Suppressor macrophage treated with lipopolysaccharide for 4 hours (primary cell): ENCODE measurements around the gene FLT1.

Experiments used
- DNase-seq: peaks from one replicate; pipeline ENCODE4 v3.0.0-alpha.2; 2020

Gene FLT1

GRCh38 chr13:28494778-28495537 is at the start of gene FLT1:
Gene FLT1, minus strand, starts transcription at chr13:28495128. Its CDS starts 285 bp downstream, at chr13:28494843.
- peak; percentile 64 for DNase-seq

DNA sequence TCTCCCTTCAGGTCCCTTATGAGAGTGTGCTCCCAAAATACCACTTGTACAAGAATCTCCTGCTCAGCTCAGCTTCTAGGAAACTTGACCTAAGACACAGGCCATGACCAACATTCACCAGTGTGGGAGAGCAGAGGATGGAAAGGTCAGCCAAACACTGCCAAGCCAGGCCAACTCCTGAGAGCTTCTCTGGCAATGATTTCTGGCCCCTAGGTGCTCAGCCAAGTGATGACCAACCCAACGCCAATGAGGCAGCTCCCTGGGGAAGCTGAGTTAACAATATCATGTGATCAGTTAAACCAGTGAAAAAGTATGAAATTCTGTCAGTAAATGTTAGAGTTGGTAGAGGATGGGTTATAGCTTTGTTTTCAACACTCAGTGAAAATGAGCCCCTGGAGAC is 49.1 kb upstream of the FLT1 start:
- DNase-seq: no peak

GRCh38 chr13:28542804-28543203 is 47.9 kb upstream of the FLT1 start:
- no peak for DNase-seq

- no peak for DNase-seq
Observed at GRCh38 chr13:28541966-28542365, 47.0 kb upstream of the FLT1 start.

GRCh38 chr13:28540612-28541011 is 45.7 kb upstream of the FLT1 start:
- DNase-seq: no peak

GRCh38 chr13:28539625-28540286 is 44.8 kb upstream of the FLT1 start:
- DNase-seq: no peak

DNA sequence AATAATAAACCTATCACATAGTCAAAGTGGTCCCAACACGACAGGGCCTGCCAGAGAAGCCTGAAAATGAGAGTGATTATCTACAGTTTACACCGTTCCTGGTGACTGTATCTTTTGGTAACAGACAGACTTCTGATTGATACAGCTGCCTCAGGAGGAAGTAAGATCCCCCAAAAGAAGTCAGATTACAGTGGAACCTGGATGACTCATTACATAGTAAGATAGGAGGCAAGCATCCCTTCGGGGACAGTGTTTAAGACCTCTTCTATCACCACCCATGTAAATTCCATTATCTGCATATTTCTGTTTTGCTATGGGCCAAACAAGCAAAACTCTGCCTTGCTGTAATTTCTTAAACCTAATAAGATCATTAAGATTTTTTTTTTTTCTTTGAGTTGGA is 44.0 kb upstream of the FLT1 start:
- no peak for DNase-seq

DNA sequence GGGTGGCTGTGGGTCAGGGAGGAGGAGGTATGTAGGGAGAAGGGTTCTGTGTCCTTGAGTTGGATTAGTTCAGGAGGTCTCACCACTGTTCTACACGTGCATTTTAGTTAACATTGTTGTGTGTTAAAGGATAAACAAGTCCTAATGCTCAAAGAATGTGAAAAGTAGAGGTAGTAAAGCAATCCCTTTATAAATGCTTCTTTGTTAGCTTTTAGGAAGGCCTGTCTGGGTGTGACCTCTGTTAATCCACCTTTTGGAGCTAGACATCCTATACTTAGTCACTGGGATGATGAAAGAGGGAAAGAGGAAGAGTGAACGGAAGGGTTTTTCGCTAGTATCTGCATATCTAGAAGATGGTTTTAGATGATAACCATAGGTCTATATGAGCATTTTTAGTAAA is 42.2 kb upstream of the FLT1 start:
- peak; percentile 44 for DNase-seq

DNA sequence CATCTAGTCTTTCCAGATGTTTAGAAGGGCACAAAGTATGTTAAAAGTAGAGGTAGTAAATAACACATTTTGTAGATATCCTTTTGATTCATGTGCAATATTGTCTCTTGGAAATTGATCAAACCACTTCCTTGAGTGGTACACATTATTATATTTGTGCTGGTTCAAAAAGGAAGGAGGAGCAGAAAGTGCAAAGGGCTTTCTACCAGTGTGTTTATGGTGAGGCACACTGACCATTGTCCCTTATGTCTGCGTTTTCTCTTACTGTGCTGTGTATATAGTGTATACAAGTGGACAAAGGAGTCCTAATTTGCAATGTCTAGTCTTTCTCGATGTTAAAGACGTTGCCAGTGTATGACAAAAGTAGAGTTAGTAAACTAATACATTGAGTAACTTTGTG is 41.4 kb upstream of the FLT1 start:
- DNase-seq: no peak

DNA sequence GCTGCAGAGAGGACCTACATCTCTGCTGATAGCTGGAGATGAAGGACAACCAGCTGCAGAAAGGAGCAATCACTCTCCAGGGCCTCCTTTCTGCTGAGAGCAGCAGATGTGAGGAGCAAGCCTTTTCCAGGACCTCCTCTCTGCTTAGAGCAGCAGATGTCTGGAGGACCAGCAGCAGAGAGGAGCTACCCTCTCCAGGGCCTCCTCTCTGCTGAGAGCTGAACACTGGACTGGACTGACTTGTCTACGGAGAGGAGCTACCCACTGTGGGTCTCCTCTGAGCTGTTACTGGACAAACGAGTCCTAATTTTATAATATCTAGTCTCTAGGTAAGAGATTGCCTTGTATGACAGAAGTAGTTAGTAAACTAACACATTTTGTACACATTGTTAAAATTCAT is 40.8 kb upstream of the FLT1 start:
- DNase-seq: no peak

- no peak for DNase-seq
Observed at GRCh38 chr13:28534801-28535200, 39.9 kb upstream of the FLT1 start.

DNA sequence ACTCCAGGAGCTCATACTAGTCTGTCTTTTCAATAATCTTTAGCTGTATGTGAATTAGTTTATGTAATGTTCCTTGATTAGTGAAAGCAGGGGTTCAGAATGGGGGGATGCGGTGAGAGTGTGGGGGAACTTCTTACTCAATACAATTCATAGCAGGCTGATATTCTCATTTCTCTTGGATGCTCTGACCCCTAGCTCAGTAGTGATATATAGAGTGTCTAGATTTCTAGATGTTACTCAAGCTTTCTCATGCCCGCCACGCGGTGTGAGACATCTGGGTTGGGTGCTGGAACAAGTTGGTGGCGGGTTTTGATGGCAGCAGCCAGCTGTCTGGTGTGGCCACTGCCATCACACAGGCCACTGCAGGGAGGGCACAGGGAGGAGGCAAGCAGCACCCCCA is 39.3 kb upstream of the FLT1 start:
- DNase-seq: no peak

GRCh38 chr13:28533441-28534166 is 38.7 kb upstream of the FLT1 start:
- DNase-seq: no peak

DNA sequence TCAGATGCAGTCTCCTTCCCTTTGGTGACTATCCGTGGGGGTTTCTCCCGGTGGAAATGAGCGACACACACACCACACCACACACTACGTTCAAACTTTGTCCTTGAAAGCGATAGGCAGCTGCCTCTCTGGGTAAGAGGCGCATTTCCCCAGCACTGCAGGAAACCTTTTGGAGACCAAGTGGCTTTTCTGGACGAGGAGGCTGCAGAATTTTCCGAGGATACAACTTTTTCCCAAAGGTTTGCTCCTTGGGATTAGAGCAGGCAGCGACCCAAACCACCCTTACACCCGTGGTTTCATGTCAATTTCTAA is 38.2 kb upstream of the FLT1 start:
- DNase-seq: no peak

DNA sequence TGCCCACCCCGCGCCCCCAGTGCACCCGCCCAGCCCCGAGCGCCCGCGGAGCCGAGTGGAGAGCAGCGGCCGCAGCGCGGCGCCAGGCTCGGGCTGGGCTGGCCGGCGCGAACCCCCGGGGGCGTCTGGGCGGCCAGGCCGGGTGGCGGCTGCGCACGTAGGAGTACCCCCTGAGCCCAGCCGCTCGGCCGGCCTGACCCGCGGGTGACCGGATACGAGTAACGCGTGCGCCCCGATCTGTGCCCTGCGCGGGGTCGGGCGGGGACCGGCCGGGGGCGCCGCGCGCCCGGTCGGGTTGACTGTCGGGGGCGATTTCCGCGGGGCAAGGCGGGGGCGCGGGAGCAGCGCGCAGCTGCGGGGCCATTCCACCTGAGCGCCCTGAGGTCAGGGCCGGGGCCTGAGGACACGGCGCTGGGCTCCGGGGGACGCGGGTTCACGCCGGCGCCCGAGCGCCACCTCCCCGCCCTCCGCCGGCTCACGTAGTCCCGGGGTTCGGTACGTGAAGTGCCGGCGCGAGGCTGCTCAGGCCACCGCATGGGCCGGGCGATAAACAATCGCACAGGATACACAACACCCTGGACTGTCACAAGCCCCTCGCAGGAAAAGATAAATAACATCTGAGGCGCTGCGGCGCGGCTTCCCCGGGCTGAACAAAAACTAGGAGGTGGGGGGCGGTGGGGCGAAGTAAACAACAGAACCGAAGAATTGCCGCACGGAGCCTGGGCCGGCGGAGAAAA is 37.6 kb upstream of the FLT1 start:
- DNase-seq: no peak

- no peak for DNase-seq
Observed at GRCh38 chr13:28531845-28532387, 37.0 kb upstream of the FLT1 start.

GRCh38 chr13:28531077-28531844 is 36.3 kb upstream of the FLT1 start:
- peak; percentile 43 for DNase-seq

DNA sequence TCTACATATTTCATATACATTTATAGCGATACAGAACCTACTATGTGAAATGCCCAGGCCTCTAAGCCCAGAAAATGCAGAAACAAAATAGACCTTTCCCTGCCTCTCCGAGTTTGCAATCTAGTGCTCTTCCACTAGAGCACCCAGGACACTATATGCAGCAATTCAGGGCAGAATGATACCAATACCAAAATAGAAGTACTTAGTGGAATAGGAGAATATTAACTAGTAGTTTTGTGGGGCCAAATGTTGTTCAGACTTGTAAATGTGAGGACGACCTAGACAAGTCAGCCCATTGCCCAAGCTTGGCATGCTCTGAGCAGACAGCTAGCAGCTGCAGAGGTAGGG is 35.8 kb upstream of the FLT1 start:
- DNase-seq: no peak

DNA sequence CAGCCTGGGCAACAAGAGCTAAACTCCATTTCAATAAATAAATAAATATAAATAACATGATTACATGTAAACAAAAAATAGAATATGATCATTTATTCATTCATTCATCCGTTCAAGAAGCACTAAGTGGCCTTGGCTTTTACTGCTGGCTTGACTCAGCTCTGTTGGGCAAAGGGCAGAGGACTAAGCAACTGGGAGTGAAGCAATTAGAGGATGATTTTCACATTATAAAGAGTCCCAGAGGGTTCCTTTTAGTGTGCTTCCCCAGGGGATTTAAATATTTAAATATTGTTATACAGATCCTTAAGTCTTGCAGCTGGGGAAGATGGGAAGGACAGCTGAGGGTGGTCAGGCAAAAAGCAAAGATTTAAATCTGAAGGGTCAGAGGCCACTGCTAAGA is 34.9 kb upstream of the FLT1 start:
- peak; percentile 67 for DNase-seq

- DNase-seq: no peak
Observed at GRCh38 chr13:28528848-28529247, 33.9 kb upstream of the FLT1 start.

DNA sequence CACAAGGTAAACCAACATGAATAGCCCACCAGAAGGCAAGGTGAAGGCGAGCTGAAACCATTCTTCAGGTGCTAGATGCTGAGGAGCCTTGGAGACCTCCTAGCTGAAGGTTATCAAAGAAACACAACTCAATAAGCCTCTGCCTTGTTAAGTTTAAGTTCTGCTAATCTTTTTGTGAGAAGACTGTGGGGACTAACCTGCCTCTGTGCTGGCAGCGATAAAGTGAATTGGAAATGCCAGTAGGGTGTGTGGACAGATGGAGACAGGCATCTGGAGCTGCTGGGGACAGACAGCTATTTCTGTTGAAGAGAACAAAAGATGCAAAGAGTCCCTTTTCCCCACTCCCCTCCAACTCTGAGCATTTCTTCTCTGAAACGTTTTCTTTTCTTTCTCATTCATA is 33.5 kb upstream of the FLT1 start:
- no peak for DNase-seq

DNA sequence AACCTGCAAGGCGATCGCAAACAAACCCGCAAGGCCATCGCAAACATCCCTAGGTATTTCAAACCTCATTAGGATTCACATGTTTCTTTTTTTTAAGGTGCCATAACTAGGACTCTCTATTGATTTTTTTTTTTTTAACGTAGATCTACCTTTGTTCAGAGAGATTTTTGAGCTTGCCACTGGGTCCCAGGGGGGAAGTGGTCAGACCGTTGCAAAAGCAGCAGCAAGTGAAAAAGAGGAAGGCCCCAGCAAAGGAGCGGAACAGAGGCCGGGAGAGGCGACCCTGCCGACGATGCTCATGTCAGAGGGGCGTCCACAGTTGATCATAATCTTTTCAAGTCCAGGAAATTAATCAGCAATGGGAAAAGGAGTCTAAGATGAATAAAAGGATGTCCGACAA is 32.7 kb upstream of the FLT1 start:
- DNase-seq: peak; percentile 77

- no peak for DNase-seq
Observed at GRCh38 chr13:28526876-28527275, 31.9 kb upstream of the FLT1 start.
